Measurements from ENCODE around the gene MAGEB2.

- TF ChIP-seq MAX (IDR thresholded peaks at IDR 0.05) (no peak), CREB1 (IDR thresholded peaks at IDR 0.05; ENCODE audit: low read depth) (no peak), YY1 (IDR thresholded peaks at IDR 0.05; ENCODE audit: low read depth) (no peak), CEBPB (IDR thresholded peaks at IDR 0.05) (no peak), EP300 (IDR thresholded peaks at IDR 0.05; ENCODE audit: borderline replicate concordance) (no peak), NFIC (IDR thresholded peaks at IDR 0.05) (no peak), EGR1 (IDR thresholded peaks at IDR 0.05) (no peak), FOXM1 (IDR thresholded peaks at IDR 0.05; ENCODE audit: borderline replicate concordance, low read depth) (no peak)
- TF ChIP-seq, protein P1, sequence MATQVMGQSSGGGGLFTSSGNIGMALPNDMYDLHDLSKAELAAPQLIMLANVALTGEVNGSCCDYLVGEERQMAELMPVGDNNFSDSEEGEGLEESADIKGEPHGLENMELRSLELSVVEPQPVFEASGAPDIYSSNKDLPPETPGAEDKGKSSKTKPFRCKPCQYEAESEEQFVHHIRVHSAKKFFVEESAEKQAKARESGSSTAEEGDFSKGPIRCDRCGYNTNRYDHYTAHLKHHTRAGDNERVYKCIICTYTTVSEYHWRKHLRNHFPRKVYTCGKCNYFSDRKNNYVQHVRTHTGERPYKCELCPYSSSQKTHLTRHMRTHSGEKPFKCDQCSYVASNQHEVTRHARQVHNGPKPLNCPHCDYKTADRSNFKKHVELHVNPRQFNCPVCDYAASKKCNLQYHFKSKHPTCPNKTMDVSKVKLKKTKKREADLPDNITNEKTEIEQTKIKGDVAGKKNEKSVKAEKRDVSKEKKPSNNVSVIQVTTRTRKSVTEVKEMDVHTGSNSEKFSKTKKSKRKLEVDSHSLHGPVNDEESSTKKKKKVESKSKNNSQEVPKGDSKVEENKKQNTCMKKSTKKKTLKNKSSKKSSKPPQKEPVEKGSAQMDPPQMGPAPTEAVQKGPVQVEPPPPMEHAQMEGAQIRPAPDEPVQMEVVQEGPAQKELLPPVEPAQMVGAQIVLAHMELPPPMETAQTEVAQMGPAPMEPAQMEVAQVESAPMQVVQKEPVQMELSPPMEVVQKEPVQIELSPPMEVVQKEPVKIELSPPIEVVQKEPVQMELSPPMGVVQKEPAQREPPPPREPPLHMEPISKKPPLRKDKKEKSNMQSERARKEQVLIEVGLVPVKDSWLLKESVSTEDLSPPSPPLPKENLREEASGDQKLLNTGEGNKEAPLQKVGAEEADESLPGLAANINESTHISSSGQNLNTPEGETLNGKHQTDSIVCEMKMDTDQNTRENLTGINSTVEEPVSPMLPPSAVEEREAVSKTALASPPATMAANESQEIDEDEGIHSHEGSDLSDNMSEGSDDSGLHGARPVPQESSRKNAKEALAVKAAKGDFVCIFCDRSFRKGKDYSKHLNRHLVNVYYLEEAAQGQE (IDR thresholded peaks at IDR 0.05; ENCODE audit: low read depth): no peak
Measured at GRCh38 chrX:30253257-30253656, 37.9 kb downstream of the MAGEB2 start.

Measured in Ishikawa (cell line).